Endothelial cell (in vitro differentiated cells): ENCODE measurements around the gene KAZN. TPM values are rescaled to one million over a fixed set of nuclear protein-coding genes. Genes with fewer than 3 reads are reported as not detected.

Experiments used
- DNase-seq: peaks from one replicate; pipeline ENCODE4 v3.0.0; 2021; ENCODE audit warnings: low spot score
- H3K27ac Mint-ChIP-seq: one replicate; pipeline ENCODE4 v1.8.0; 2021; ENCODE audit warnings: mixed read lengths, inconsistent platforms; ENCODE audit not compliant: unreplicated experiment
- H3K27me3 Mint-ChIP-seq: one replicate; pipeline ENCODE4 v1.8.0; 2021; ENCODE audit warnings: mild to moderate bottlenecking, moderate library complexity, mixed read lengths, inconsistent platforms; ENCODE audit not compliant: unreplicated experiment
- H3K36me3 Mint-ChIP-seq: one replicate; pipeline ENCODE4 v1.8.0; 2021; ENCODE audit warnings: mild to moderate bottlenecking, low read depth, mixed read lengths, inconsistent platforms; ENCODE audit not compliant: unreplicated experiment
- H3K4me1 Mint-ChIP-seq: one replicate; pipeline ENCODE4 v1.8.0; 2021; ENCODE audit warnings: mild to moderate bottlenecking, mixed read lengths, inconsistent platforms; ENCODE audit not compliant: unreplicated experiment
- H3K4me3 Mint-ChIP-seq: one replicate; pipeline ENCODE4 v1.8.0; 2021; ENCODE audit warnings: mild to moderate bottlenecking, mixed read lengths, inconsistent platforms; ENCODE audit not compliant: unreplicated experiment
- H3K9me3 Mint-ChIP-seq: one replicate; pipeline ENCODE4 v1.8.0; 2021; ENCODE audit warnings: mixed read lengths, inconsistent platforms; ENCODE audit not compliant: unreplicated experiment
- CTCF ChIP-seq: fragments of 200-600 bp; sonication (generic); IDR thresholded peaks from one replicate; pipeline ENCODE4 v1.5.0; 2021; ENCODE audit warnings: antibody characterized with exemption; ENCODE audit not compliant: unreplicated experiment
- total RNA-seq: library from RNA; stranded (reverse); fragmentation: NEBNext Ultra II Directional; extraction: Animal tissue kit (Norgen Biotek cat#: 25700); gene quantifications from one replicate; pipeline ENCODE4 v1.2.1, GENCODE V29; 2021; ENCODE audit not compliant: unreplicated experiment

Gene KAZN
- total RNA-seq, 1 donor from 2014 or later: 10.1 TPM

GRCh38 chr1:14949270-14949835 is 350.9 kb downstream of the KAZN start:
- Mint-ChIP-seq H3K36me3 (no peaks in the 10 kb centered on the region), H3K4me3 (no peak overlapping the region), H3K9me3 (no peaks in the 10 kb centered on the region), H3K4me1 (no peaks in the 10 kb centered on the region), H3K27ac (no peak overlapping the region), H3K27me3 (peaks cover 3% of the 10 kb centered on the region)
- no peak for TF ChIP-seq CTCF
- no peak for DNase-seq

DNA sequence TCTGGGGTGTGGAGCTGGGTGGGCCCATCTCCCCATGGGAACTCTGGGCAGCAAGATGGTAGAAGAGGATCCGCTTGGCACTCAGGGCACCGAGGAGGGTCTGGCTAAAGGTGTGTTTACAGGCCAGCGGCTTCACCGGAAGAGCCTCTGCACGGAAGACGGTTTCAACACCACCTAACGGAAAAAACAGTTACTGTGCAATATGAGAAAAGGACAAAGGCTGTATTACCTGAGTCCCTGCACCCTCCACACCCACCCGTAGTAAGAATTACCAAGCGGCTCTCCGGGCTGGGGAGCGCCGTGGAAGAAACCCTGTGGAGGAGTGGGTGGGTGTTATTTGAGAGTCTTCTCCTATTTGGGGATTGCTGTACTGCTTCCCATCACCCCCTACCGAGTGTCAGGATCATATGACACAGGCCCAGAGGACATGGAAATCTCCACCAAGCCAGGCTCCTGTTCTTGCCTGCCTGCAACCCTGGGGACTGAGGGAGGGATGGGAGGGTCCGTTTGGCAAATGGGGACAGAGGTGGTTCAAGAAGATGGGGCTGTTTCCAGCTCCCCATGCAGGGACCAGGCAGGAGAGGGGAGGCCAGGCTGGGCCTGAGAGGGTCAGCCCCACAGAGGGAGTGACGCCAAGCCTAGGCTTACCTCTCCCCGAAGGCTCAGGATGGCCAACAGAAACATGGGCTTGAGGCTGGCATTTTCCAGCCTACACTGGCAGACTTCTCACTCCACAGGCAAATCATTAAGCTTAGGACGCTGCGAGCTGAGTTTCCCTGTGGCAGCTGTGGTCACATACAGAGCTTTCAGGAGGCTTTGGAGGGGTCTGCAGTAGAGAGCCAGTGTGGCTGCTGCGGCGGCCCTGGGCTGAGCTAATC is 351.6 kb downstream of the KAZN start:
- no peak for TF ChIP-seq CTCF
- Mint-ChIP-seq H3K9me3 (no peaks in the 10 kb centered on the region), H3K4me3 (no peak overlapping the region), H3K4me1 (no peaks in the 10 kb centered on the region), H3K36me3 (no peaks in the 10 kb centered on the region), H3K27ac (no peak overlapping the region), H3K27me3 (peaks cover 3% of the 10 kb centered on the region)
- no peak for DNase-seq

DNA sequence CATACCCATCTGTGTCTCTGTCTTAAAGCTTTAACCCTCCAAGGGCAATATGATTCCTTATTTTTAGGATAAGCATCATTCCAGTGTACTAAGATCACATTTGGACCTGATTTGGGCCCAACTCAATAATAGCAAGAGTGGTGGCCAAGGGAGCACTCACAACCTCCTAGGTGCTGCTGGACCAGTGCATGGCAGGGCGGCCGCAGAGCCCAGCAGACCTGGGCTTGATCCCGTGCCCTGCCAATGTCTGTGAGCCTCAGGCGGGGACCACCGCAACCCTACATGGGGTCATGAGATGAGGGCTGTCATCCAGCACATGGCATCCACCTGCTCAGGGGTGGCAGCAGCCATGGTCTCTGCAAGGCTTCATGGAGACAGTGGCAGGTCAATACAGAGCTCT is 353.3 kb downstream of the KAZN start:
- Mint-ChIP-seq H3K4me1 (peaks cover 4% of the 10 kb centered on the region), H3K4me3 (no peak overlapping the region), H3K27me3 (peaks cover 2% of the 10 kb centered on the region), H3K36me3 (no peaks in the 10 kb centered on the region), H3K27ac (no peak overlapping the region), H3K9me3 (no peaks in the 10 kb centered on the region)
- DNase-seq: no peak
- no peak for TF ChIP-seq CTCF

DNA sequence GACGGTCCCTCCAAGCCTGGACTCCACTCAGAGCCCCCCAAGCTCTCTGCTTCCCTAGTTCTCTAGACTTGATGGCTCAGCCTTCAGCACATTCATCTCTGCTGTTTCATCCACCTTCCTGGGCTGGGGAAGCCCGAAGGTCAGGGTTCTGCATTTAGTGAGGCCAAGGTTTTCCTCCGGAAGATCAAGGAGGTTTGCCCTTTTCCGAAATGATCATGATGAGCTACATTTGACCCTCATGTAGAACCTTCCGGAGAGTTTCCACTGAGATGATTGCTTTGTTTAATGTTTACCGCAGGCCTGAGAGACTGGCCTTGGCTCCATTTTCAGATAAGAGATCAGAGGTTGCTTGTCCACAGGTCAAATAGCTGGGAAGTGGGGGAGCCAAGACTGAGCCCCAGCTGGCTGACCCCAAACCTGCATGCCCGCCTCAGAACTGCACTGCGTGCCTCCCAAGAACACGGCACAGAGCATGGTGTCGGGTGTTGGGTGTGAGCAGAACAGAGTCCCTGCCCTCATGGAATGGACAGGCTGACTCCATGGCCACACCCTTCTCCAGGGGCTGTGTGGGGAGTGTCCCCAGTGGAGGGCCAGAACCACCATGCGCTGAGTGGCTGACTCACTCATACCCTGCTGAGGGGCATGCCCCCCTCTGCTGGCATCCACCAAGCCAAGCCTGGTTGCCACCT is 354.3 kb downstream of the KAZN start:
- no peak overlapping the region for H3K27ac Mint-ChIP-seq
- no peaks in the 10 kb centered on the region for H3K9me3 Mint-ChIP-seq
- H3K27me3 Mint-ChIP-seq: no peaks in the 10 kb centered on the region
- no peak overlapping the region for H3K4me3 Mint-ChIP-seq
- H3K4me1 Mint-ChIP-seq: peaks cover 14% of the 10 kb centered on the region
- no peak for TF ChIP-seq CTCF
- H3K36me3 Mint-ChIP-seq: no peaks in the 10 kb centered on the region
- DNase-seq: no peak
